Left lung (tissue), 10 donors: ENCODE data around the gene GSTM5. TPM values are rescaled to one million over a fixed set of nuclear protein-coding genes. Genes with fewer than 3 reads are reported as not detected.

Source experiments
- ATAC-seq: fragments of 200-7000 bp; cut with Tn5 transposase; one replicate; pipeline ENCODE4 v1.9.1; 2020; ENCODE audit warnings: moderate library complexity
- DNase-seq, 4 donors: peaks; one replicate each; pipeline ENCODE4 v3.0.0-alpha.2; 2013 to 2020
- H3K27ac ChIP-seq, 2 donors: fragments of 200-600 bp; sonication (generic) in 1 of 2; one replicate each; pipeline versions ENCODE4 v1.5.0 to v1.8.0; 2020 to 2021
- H3K27me3 ChIP-seq, 2 donors: fragments of 200-600 bp; sonication (generic) in 1 of 2; one replicate each; pipeline versions ENCODE4 v1.5.0 to v1.8.0; 2020 to 2021
- H3K36me3 ChIP-seq, 2 donors: fragments of 200-600 bp; sonication (generic) in 1 of 2; one replicate each; pipeline versions ENCODE4 v1.5.0 to v1.8.0; 2020 to 2021
- H3K4me1 ChIP-seq, 2 donors: fragments of 200-600 bp; one replicate each; pipeline ENCODE4 v1.8.0; 2021
- H3K4me3 ChIP-seq, 2 donors: fragments of 200-600 bp; sonication (generic) in 1 of 2; one replicate each; pipeline versions ENCODE4 v1.5.0 to v1.8.0; 2020 to 2021; ENCODE audit warnings: mild to moderate bottlenecking in 1 of 2
- H3K9me3 ChIP-seq, 2 donors: fragments of 200-600 bp; sonication (generic) in 1 of 2; one replicate each; pipeline versions ENCODE4 v1.5.0 to v1.8.0; 2020 to 2021
- CTCF ChIP-seq, 2 donors: fragments of 200-600 bp; sonication (generic) in 1 of 2; IDR thresholded peaks; one replicate each; pipeline versions ENCODE4 v1.5.0 to v1.8.0; 2021; ENCODE audit warnings: antibody characterized with exemption in 2 of 2
- intact Hi-C, 2 donors: fragments of 100-400 bp; cut with DNase I; formaldehyde crosslinking; loops; one replicate each; pipeline versions ENCODE4 v1.11.2 to v1.14.2; 2022
- polyA plus RNA-seq, 6 donors: library from polyadenylated mRNA; unstranded; fragments of 120-200 nt; gene quantifications; one replicate each; pipeline ENCODE4 v1.2.1, GENCODE V29; 2013; ENCODE audit not compliant: insufficient read length in 6 of 6
- total RNA-seq, 2 donors: library from RNA; stranded (reverse); fragmentation: NEBNext Ultra II Directional; extraction: Animal tissue kit (Norgen Biotek cat#: 25700); gene quantifications; one replicate each; pipeline ENCODE4 v1.2.1, GENCODE V29; 2021
- donor health status: DM: no; HTN: yes; CAD: no.
- donor health status: DM: no; HTN: no; CAD: no.

GSTM5 gene
- total and polyA plus RNA-seq, 8 donors: 8.4 to 91.2 (median 60.1) TPM

GRCh38 chr1:109762821-109763645, 51.0 kb downstream of the GSTM5 start:
- Histone ChIP-seq H3K4me1 (peaks cover 4 to 15% of the 10 kb centered on the region in 2 donors), H3K9me3 (no peaks in the 10 kb centered on the region), H3K36me3 (no peaks in the 10 kb centered on the region), H3K27me3 (no peaks in the 10 kb centered on the region), H3K27ac (peak overlapping the region in 1 of 2 donors; percentile 38), H3K4me3 (no peak overlapping the region)
- DNase-seq (peak in 3 of 4 donors; percentile 17 to 69 (median 31)), ATAC-seq (peak; percentile 38)
- intact Hi-C loops: no loop called here
- TF ChIP-seq CTCF (IDR thresholded peaks at IDR 0.05): no peak

GRCh38 chr1:109763646-109764415, 51.8 kb downstream of the GSTM5 start, which contains the start of gene EPS8L3:
Gene EPS8L3 (minus strand): TSS chr1:109763923. CDS start chr1:109761749, 2,174 bp downstream.
- ATAC-seq (no peak), DNase-seq (peak in 2 of 4 donors; percentile 26 to 48)
- peaks cover 4 to 15% of the 10 kb centered on the region in 2 donors for H3K4me1 ChIP-seq
- no peaks in the 10 kb centered on the region for H3K36me3 ChIP-seq
- no peak within 1 kb of the TSS for H3K4me3 ChIP-seq
- H3K27ac ChIP-seq: peak within 1 kb of the TSS in 1 of 2 donors; percentile 38
- no peaks in the 10 kb centered on the region for H3K9me3 ChIP-seq
- H3K27me3 ChIP-seq: no peaks in the 10 kb centered on the region
- TF ChIP-seq CTCF (IDR thresholded peaks at IDR 0.05): no peak
- intact Hi-C loops: no loop called here

- Histone ChIP-seq H3K36me3 (no peaks in the 10 kb centered on the region), H3K27me3 (no peaks in the 10 kb centered on the region), H3K27ac (no peak overlapping the region), H3K4me1 (peaks cover 4 to 15% of the 10 kb centered on the region in 2 donors), H3K9me3 (no peaks in the 10 kb centered on the region), H3K4me3 (no peak overlapping the region)
- no peak for ATAC-seq
- intact Hi-C loops: loop anchor here in 1 of 2 donors (5.0 kb wide), 1 partner anchor 123 kb away; no protein-coding TSS in a partner anchor
- peak in 2 of 4 donors; percentile 22 to 39 for DNase-seq
- TF ChIP-seq CTCF (IDR thresholded peaks at IDR 0.05): no peak
These were observed 52.8 kb downstream of the GSTM5 start for GRCh38 chr1:109764561-109765482.

GRCh38 chr1:109765483-109765815, 53.4 kb downstream of the GSTM5 start:
- TF ChIP-seq CTCF (IDR thresholded peaks at IDR 0.05): no peak
- no peak overlapping the region for H3K27ac ChIP-seq
- DNase-seq: peak in 2 of 4 donors; percentile 17 to 28
- no peak for ATAC-seq
- peaks cover 4 to 15% of the 10 kb centered on the region in 2 donors for H3K4me1 ChIP-seq
- H3K27me3 ChIP-seq: no peaks in the 10 kb centered on the region
- H3K9me3 ChIP-seq: no peaks in the 10 kb centered on the region
- intact Hi-C loops: loop anchor here in 1 of 2 donors (5.0 kb wide), 1 partner anchor 123 kb away; no protein-coding TSS in a partner anchor
- H3K36me3 ChIP-seq: no peaks in the 10 kb centered on the region
- no peak overlapping the region for H3K4me3 ChIP-seq
